PC-9 (cell line): ENCODE measurements around the gene SPDYE4.

Source experiments
- CTCF ChIP-seq: fragments of 200-600 bp; sonication (generic); conservative IDR thresholded peaks from 2 replicates; pipeline ENCODE4 v1.6.1; 2017; ENCODE audit warnings: mixed run types, antibody characterized with exemption, mild to moderate bottlenecking, moderate library complexity
- EZH2 ChIP-seq: fragments of 200-600 bp; sonication (generic); IDR thresholded peaks from 2 replicates; pipeline ENCODE4 v1.8.0; 2017; ENCODE audit warnings: antibody characterized with exemption, low read depth

- TF ChIP-seq CTCF (peak; percentile 36), EZH2 (no peak)
Observed at GRCh38 chr17:8753976-8754440, 4.3 kb downstream of the SPDYE4 start.
